GM12878 (cell line): ENCODE results near the gene UNC119. TPM values are rescaled to one million over a fixed set of nuclear protein-coding genes. Genes with fewer than 3 reads are reported as not detected.

Source experiments
- ATAC-seq: fragments of 200-7000 bp; cut with Tn5 transposase; 3 replicates; pipeline ENCODE4 v1.9.1; 2020; ENCODE audit warnings: mild to moderate bottlenecking, moderate library complexity
- BruUV-seq: library from RNA; stranded (reverse); fragments of 400-500 nt; replicated peaks from 2 replicates; lab custom pipeline; 2021; lab: Mats Ljungman, UMichigan
- CTCF ChIA-PET: fragments of 300-600 bp; sonication (Branson Sonifier 250); formaldehyde crosslinking; extraction: SDS; loops from one replicate; lab custom pipeline; 2021; ENCODE audit warnings: inconsistent platforms; lab: Yijun Ruan, JAX
- POLR2A ChIA-PET: fragments of 350-600 bp; formaldehyde crosslinking; extraction: SDS; loops from one replicate; lab custom pipeline; 2021; ENCODE audit warnings: inconsistent platforms; lab: Charles Lee
- RAD21 ChIA-PET: fragments of 300-600 bp; sonication (Branson Sonifier 250); formaldehyde crosslinking; loops from one replicate; lab custom pipeline; 2023; ENCODE audit warnings: antibody characterized with exemption; ENCODE audit not compliant: unreplicated experiment; lab: Charles Lee
- SMC1A ChIA-PET: fragments of 300-600 bp; sonication (Branson Sonifier 250); formaldehyde crosslinking; loops from one replicate; lab custom pipeline; 2023; ENCODE audit not compliant: unreplicated experiment, uncharacterized antibody; lab: Charles Lee
- DNase-seq: peaks from one replicate; pipeline ENCODE4 v3.0.0-alpha.2; 2011; ENCODE audit warnings: low read depth, low spot score
- FAIRE-seq: peaks from 3 replicates; lab custom pipeline; 2011; peaks lifted over from hg19 to GRCh38; lab: Jason Lieb, UNC
- H2AFZ ChIP-seq: 2 replicates; pipeline ENCODE4 v1.6.0; 2011; ENCODE audit warnings: low read depth, low read length, control low read depth; ENCODE audit not compliant: control insufficient read depth
- H3K27ac ChIP-seq: 2 replicates; pipeline ENCODE4 v1.5.1; 2011; ENCODE audit warnings: control low read depth; ENCODE audit not compliant: control insufficient read depth, insufficient read depth
- H3K27me3 ChIP-seq, 2 experiments: replicated peaks in 1 of 2; 2 replicates each; pipeline versions ENCODE4 v1.6.0 to v1.6.1; 2011; ENCODE audit warnings: low read length in 1 of 2; ENCODE audit not compliant: control insufficient read depth in 2 of 2, insufficient read depth in 2 of 2
- H3K36me3 ChIP-seq, 2 experiments: 2 replicates each; pipeline ENCODE4 v1.5.1; 2011; ENCODE audit warnings: low read length in 1 of 2; ENCODE audit not compliant: control insufficient read depth in 2 of 2, insufficient read depth in 2 of 2
- H3K4me1 ChIP-seq: 2 replicates; pipeline ENCODE4 v1.6.1; 2011; ENCODE audit warnings: mild to moderate bottlenecking, low read length, moderate library complexity, mixed read lengths; ENCODE audit not compliant: control insufficient read depth, insufficient read depth
- H3K4me2 ChIP-seq: 2 replicates; pipeline ENCODE4 v1.6.0; 2011; ENCODE audit warnings: control low read depth; ENCODE audit not compliant: control insufficient read depth, insufficient read depth
- H3K4me3 ChIP-seq: fragments of 200-600 bp; sonication (generic); 2 replicates; pipeline ENCODE4 v1.5.1; 2016
- H3K79me2 ChIP-seq: 2 replicates; pipeline ENCODE4 v1.6.0; 2011; ENCODE audit warnings: low read length; ENCODE audit not compliant: control insufficient read depth, insufficient read depth
- H3K9ac ChIP-seq: 2 replicates; pipeline ENCODE4 v1.8.0; 2011; ENCODE audit warnings: low read length, control low read depth, mixed read lengths; ENCODE audit not compliant: control insufficient read depth, insufficient read depth
- H3K9me3 ChIP-seq: replicated peaks from 3 replicates; pipeline ENCODE4 v1.5.1; 2011; ENCODE audit warnings: mild to moderate bottlenecking, low read length; ENCODE audit not compliant: control insufficient read depth, insufficient read depth
- H4K20me1 ChIP-seq: 2 replicates; pipeline ENCODE4 v1.6.0; 2011; ENCODE audit not compliant: control insufficient read depth, insufficient read depth
- CHD2 ChIP-seq: IDR thresholded peaks from 2 replicates; pipeline ENCODE4 v1.6.1; 2011; ENCODE audit warnings: low read depth, low read length, improper control_type of control experiment, borderline replicate concordance
- DPF2 ChIP-seq: fragments of 450-650 bp; IDR thresholded peaks from 2 replicates; pipeline ENCODE4 v1.6.1; 2017; ENCODE audit warnings: mild to moderate bottlenecking
- FOS ChIP-seq: IDR thresholded peaks from 3 replicates; pipeline ENCODE4 v1.6.1; 2011; ENCODE audit warnings: borderline replicate concordance; ENCODE audit not compliant: insufficient read length; ENCODE audit errors: extremely low read depth
- IKZF2 ChIP-seq, 2 experiments: fragments of 450-650 bp; IDR thresholded peaks; 2 replicates each; pipeline ENCODE4 v1.6.1; 2017; ENCODE audit warnings: mild to moderate bottlenecking in 2 of 2, moderate library complexity in 2 of 2
- KLF5 ChIP-seq: fragments of 450-650 bp; IDR thresholded peaks from 2 replicates; pipeline ENCODE4 v1.6.1; 2014; ENCODE audit warnings: mild to moderate bottlenecking; ENCODE audit not compliant: partially characterized antibody
- MTA3 ChIP-seq: IDR thresholded peaks from 2 replicates; pipeline ENCODE4 v1.6.1; 2012; ENCODE audit warnings: low read length, inconsistent platforms, borderline replicate concordance
- NFXL1 ChIP-seq: fragments of 450-650 bp; IDR thresholded peaks from 2 replicates; pipeline ENCODE4 v1.6.1; 2017; ENCODE audit warnings: antibody characterized with exemption, mild to moderate bottlenecking, borderline replicate concordance
- POU2F2 ChIP-seq: IDR thresholded peaks from 3 replicates; pipeline ENCODE4 v1.6.1; 2011; ENCODE audit warnings: low read depth, mild to moderate bottlenecking, low read length, borderline replicate concordance
- RUNX3 ChIP-seq: IDR thresholded peaks from 2 replicates; pipeline ENCODE4 v1.6.1; 2012; ENCODE audit warnings: low read length, inconsistent platforms
- SMC3 ChIP-seq: IDR thresholded peaks from 2 replicates; pipeline ENCODE4 v1.6.1; 2011; ENCODE audit warnings: low read length, improper control_type of control experiment, borderline replicate concordance
- SREBF1 ChIP-seq: IDR thresholded peaks from 2 replicates; pipeline ENCODE4 v1.6.1; 2012; ENCODE audit warnings: mild to moderate bottlenecking, low read length
- TCF3 ChIP-seq: IDR thresholded peaks from 2 replicates; pipeline ENCODE4 v1.6.1; 2012; ENCODE audit warnings: low read depth, mild to moderate bottlenecking, low read length, borderline replicate concordance; ENCODE audit not compliant: insufficient read depth
- TCF7 ChIP-seq: IDR thresholded peaks from 2 replicates; pipeline ENCODE4 v1.6.1; 2014; ENCODE audit warnings: antibody characterized with exemption, borderline replicate concordance
- ZZZ3 ChIP-seq: IDR thresholded peaks from 2 replicates; pipeline ENCODE4 v1.6.1; 2011; ENCODE audit warnings: low read depth; ENCODE audit not compliant: control insufficient read depth, insufficient read length
- WGBS: methylation state at CpG from one replicate; pipeline ENCODE4 v1.1.6; 2016; ENCODE audit warnings: low lambda C conversion rate; ENCODE audit not compliant: insufficient replicate concordance, insufficient coverage; ENCODE audit errors: missing lambda C conversion rate; 5-methylcytosine and 5-hydroxymethylcytosine counted together
- in situ Hi-C: fragments of 300-500 bp; cut with MboI; formaldehyde crosslinking; loops from 9 replicates; pipeline ENCODE4 v1.14.3; 2018; ENCODE audit warnings: mixed read lengths
- intact Hi-C: fragments of 100-400 bp; cut with micrococcal nuclease; formaldehyde crosslinking; loops from one replicate; pipeline ENCODE4 v1.14.2; 2022; ENCODE audit not compliant: unreplicated experiment
- polyA plus RNA-seq, 11 experiments: library from polyadenylated mRNA; depleted of rRNA in 4 of 11; unstranded in 6 of 11; stranded (reverse) in 5 of 11; fragments of >200 nt; fragmentation: Nextera tagmentation in 4 of 11; fragmentation: Illumina TruSeq in 1 of 11; extraction: Ambion mirVana in 4 of 11; extraction: Trizol in 1 of 11; gene quantifications; 1 replicate in 1 of 11; 2 replicates in 10 of 11; pipeline versions ENCODE4 v1.2.1 to v1.2.3, GENCODE V29; 2011 to 2016; ENCODE audit warnings: inconsistent platforms in 2 of 11, missing spikeins in 2 of 11, low read depth in 1 of 11
- total RNA-seq, 4 experiments: library from RNA; depleted of rRNA in 3 of 4; stranded (reverse); fragments of >200 nt in 3 of 4; fragmentation: Illumina TruSeq in 1 of 4; extraction: Trizol in 1 of 4; gene quantifications; 2 replicates each; pipeline versions ENCODE4 v1.2.1 to v1.2.3, GENCODE V29; 2013 to 2021

Gene UNC119
- total and polyA plus RNA-seq, 10 of the 15 experiments (the other 5 are each of a cell fraction or from before 2014, with no cell fraction given): 2.7 to 436 (median 57.8) TPM

- no peak for FAIRE-seq
- Histone ChIP-seq H4K20me1 (no peaks in the 10 kb centered on the region), H3K27me3 (no peaks in the 10 kb centered on the region), H3K4me3 (no peak overlapping the region), H3K9me3 (no peaks in the 10 kb centered on the region), H2AFZ (no peak overlapping the region), H3K9ac (no peak overlapping the region), H3K4me2 (no peak overlapping the region), H3K36me3 (no peaks in the 10 kb centered on the region), H3K27ac (no peak overlapping the region), H3K4me1 (no peaks in the 10 kb centered on the region), H3K79me2 (no peaks in the 10 kb centered on the region)
- ChIA-PET POLR2A (interaction anchor here (1.2 kb wide), 1 partner anchor 11 kb away, joined by 3 read pairs; no protein-coding TSS in a partner anchor), SMC1A (interaction anchor here (1.6 kb wide), 1 partner anchor 41 kb away, joined by 6 read pairs; no protein-coding TSS in a partner anchor), RAD21 (interaction anchor here (1.2 to 1.4 kb wide), 2 partner anchors 11 to 35 kb away, joined by 5 read pairs; no protein-coding TSS in a partner anchor), CTCF (interaction anchor here (1.0 to 4.2 kb wide), 4 partner anchors 11 to 49 kb away, joined by 3 to 59 read pairs (median 3); no protein-coding TSS in a partner anchor)
- TF ChIP-seq RUNX3 (no peak), IKZF2 (IDR thresholded peaks at IDR 0.05) (no peak), TCF3 (no peak), KLF5 (no peak), TCF7 (no peak), DPF2 (no peak), MTA3 (no peak), POU2F2 (no peak), NFXL1 (no peak), ZZZ3 (no peak), CHD2 (no peak), FOS (no peak), SMC3 (no peak), SREBF1 (no peak)
- no TSS peak for BruUV-seq
- in situ Hi-C loops (no loop called here), intact Hi-C loops (no loop called here)
- DNase-seq: no peak
- ATAC-seq: no peak
- WGBS: 31% methylated on average over 9 of the region's 9 CpGs
These were observed 15.7 kb downstream of the UNC119 start for GRCh38 chr17:28536532-28537218.
